PC-9 (cell line): Measurements from ENCODE around the gene SERPINB2.

ENCODE experiments used
- CTCF ChIP-seq: fragments of 200-600 bp; sonication (generic); conservative IDR thresholded peaks from 2 replicates; pipeline ENCODE4 v1.6.1; 2017; ENCODE audit warnings: mixed run types, antibody characterized with exemption, mild to moderate bottlenecking, moderate library complexity
- EZH2 ChIP-seq: fragments of 200-600 bp; sonication (generic); IDR thresholded peaks from 2 replicates; pipeline ENCODE4 v1.8.0; 2017; ENCODE audit warnings: antibody characterized with exemption, low read depth

DNA sequence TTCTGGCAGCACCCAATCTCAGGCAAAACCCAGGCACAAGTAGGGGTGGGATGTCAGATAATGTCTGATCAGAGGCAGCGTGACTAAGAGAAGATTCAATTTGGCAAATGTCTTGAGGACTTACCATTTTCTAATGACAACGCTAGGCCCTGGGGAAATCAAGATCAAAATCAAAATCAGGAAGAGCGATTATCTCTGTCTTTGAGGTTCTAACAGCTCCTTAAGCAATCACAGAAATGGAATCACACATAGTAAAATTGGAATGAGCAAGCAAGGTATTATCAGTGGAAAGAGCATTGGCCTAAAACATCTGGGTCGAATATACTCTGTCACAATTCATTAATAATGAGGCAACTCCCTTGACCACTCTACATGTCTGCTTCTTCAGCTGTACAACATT lies 8.6 kb upstream of the SERPINB2 start:
- TF ChIP-seq EZH2 (no peak), CTCF (no peak)
